WTC11 (cell line): Measurements from ENCODE around the gene CNTNAP2. TPM values are rescaled to one million over a fixed set of nuclear protein-coding genes. Genes with fewer than 3 reads are reported as not detected.
"Not testable (repeated sequence)": the region's sequence is repeated elsewhere in the genome, so short reads cannot be mapped to it uniquely, and the experiment has no call there.

Experiments used
- ATAC-seq: fragments of 200-7000 bp; cut with Tn5 transposase; 2 replicates; pipeline ENCODE4 v1.10.0; 2021; ENCODE audit warnings: mild to moderate bottlenecking, moderate library complexity
- CTCF ChIA-PET: fragments of 300-600 bp; sonication (Branson Sonifier 250); formaldehyde crosslinking; loops from one replicate; lab custom pipeline; 2021; ENCODE audit warnings: antibody characterized with exemption; lab: Charles Lee
- POLR2A ChIA-PET: fragments of 350-600 bp; sonication (Branson Sonifier 250); formaldehyde crosslinking; loops from one replicate; lab custom pipeline; 2021; ENCODE audit warnings: antibody characterized with exemption; lab: Charles Lee
- DNase-seq: peaks from one replicate; pipeline ENCODE4 v3.0.0; 2021; ENCODE audit warnings: low spot score
- H3K27ac Mint-ChIP-seq: 2 replicates; pipeline ENCODE4 v1.8.0; 2021; ENCODE audit warnings: mixed read lengths
- H3K27me3 Mint-ChIP-seq: 2 replicates; pipeline ENCODE4 v1.8.0; 2021; ENCODE audit warnings: low read depth, mild to moderate bottlenecking, moderate library complexity, mixed read lengths
- H3K36me3 Mint-ChIP-seq: 2 replicates; pipeline ENCODE4 v1.8.0; 2021; ENCODE audit warnings: mixed read lengths
- H3K4me1 Mint-ChIP-seq: 2 replicates; pipeline ENCODE4 v1.8.0; 2022; ENCODE audit warnings: mixed read lengths
- H3K4me3 Mint-ChIP-seq: 2 replicates; pipeline ENCODE4 v1.8.0; 2021; ENCODE audit warnings: mild to moderate bottlenecking, moderate library complexity, mixed read lengths
- H3K9me3 Mint-ChIP-seq: 2 replicates; pipeline ENCODE4 v1.8.0; 2021; ENCODE audit warnings: mixed read lengths
- AFF4 ChIP-seq: sonication (generic); formaldehyde crosslinking; IDR thresholded peaks from 2 replicates; pipeline ENCODE4 v1.8.1; 2023; ENCODE audit warnings: mild to moderate bottlenecking, missing genetic modification reagents, borderline replicate concordance
- CBFB ChIP-seq: sonication (generic); formaldehyde crosslinking; IDR thresholded peaks from 2 replicates; pipeline ENCODE4 v1.8.1; 2022; ENCODE audit warnings: mild to moderate bottlenecking, low read depth, missing genetic modification reagents
- CREB1 ChIP-seq: sonication (generic); formaldehyde crosslinking; IDR thresholded peaks from 2 replicates; pipeline ENCODE4 v1.8.0; 2023; ENCODE audit warnings: mild to moderate bottlenecking, missing genetic modification reagents
- ELF4 ChIP-seq: sonication (generic); formaldehyde crosslinking; IDR thresholded peaks from 2 replicates; pipeline ENCODE4 v1.8.1; 2022; ENCODE audit warnings: low read depth, mild to moderate bottlenecking, moderate library complexity, missing genetic modification reagents
- IRF2 ChIP-seq: sonication (generic); formaldehyde crosslinking; IDR thresholded peaks from 2 replicates; pipeline ENCODE4 v1.8.0; 2022; ENCODE audit warnings: low read depth, missing genetic modification reagents, borderline replicate concordance
- MXD4 ChIP-seq: fragments of 250-450 bp; sonication (Bioruptor Pico); IDR thresholded peaks from 2 replicates; pipeline ENCODE4 v1.8.0; 2021; ENCODE audit warnings: mild to moderate bottlenecking, moderate library complexity, borderline replicate concordance
- NFATC4 ChIP-seq: fragments of 250-450 bp; sonication (Bioruptor Pico); IDR thresholded peaks from 2 replicates; pipeline ENCODE4 v1.9.0; 2021; ENCODE audit warnings: mild to moderate bottlenecking
- NR3C1 ChIP-seq: sonication (generic); formaldehyde crosslinking; conservative IDR thresholded peaks from 2 replicates; pipeline ENCODE4 v1.8.1; 2023; ENCODE audit warnings: low read depth, mild to moderate bottlenecking, missing genetic modification reagents
- TEAD4 ChIP-seq: sonication (generic); formaldehyde crosslinking; IDR thresholded peaks from 2 replicates; pipeline ENCODE4 v1.8.0; 2022; ENCODE audit warnings: mild to moderate bottlenecking, missing genetic modification reagents
- ZMAT4 ChIP-seq: fragments of 250-450 bp; sonication (Bioruptor Pico); IDR thresholded peaks from 2 replicates; pipeline ENCODE4 v1.9.0; 2021; ENCODE audit warnings: mild to moderate bottlenecking
- ZSCAN18 ChIP-seq: fragments of 250-450 bp; sonication (Bioruptor Pico); IDR thresholded peaks from 2 replicates; pipeline ENCODE4 v2.1.2; 2022; ENCODE audit warnings: mild to moderate bottlenecking, moderate library complexity
- total RNA-seq: library from RNA; stranded (reverse); gene quantifications from 3 replicates; pipeline ENCODE4 v1.2.3, GENCODE V29; 2021
- TF ChIP-seq, protein P1 (sequence below): fragments of 250-450 bp; sonication (Bioruptor Pico); IDR thresholded peaks from 2 replicates; pipeline ENCODE4 v1.9.0; 2021; ENCODE audit warnings: moderate library complexity, mild to moderate bottlenecking, inconsistent platforms, borderline replicate concordance
- TF ChIP-seq, protein P2 (sequence below): sonication (generic); formaldehyde crosslinking; IDR thresholded peaks from 2 replicates; pipeline ENCODE4 v1.8.0; 2022; ENCODE audit warnings: mild to moderate bottlenecking, missing genetic modification reagents

Gene CNTNAP2
- total RNA-seq, 1 experiment from 2014 or later = 63.8 TPM

DNA sequence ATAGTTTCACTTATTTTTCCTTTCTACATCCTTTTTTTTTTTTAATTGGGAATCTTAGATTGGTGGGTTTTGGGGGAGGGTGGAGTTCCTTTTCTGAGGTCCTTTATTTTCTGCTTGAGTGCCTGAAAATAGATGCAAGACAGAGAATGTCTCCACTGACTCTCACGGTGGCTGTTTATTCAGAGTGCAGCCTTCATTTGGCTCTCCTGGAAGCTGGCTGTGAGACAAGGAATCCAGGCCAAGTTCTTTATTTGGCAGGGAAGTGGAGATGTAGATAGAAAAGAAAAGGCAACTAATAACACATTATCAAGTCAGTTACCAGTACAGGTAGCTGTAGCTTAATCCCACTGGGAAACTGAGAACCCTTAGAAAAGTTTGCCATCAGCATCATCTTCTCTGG, 118.6 kb downstream of the CNTNAP2 start (continued):
- TF ChIP-seq IRF2 (no peak), ZSCAN18 (no peak)
- TF ChIP-seq, protein P1, sequence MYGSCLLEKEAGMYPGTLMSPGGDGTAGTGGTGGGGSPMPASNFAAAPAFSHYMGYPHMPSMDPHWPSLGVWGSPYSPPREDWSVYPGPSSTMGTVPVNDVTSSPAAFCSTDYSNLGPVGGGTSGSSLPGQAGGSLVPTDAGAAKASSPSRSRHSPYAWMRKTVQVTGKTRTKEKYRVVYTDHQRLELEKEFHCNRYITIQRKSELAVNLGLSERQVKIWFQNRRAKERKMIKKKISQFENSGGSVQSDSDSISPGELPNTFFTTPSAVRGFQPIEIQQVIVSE = no peak

- CTCF ChIA-PET = no interaction called here
- no peak for ATAC-seq
These were observed 126.1 kb downstream of the CNTNAP2 start for GRCh38 chr7:146242661-146243060.

DNA sequence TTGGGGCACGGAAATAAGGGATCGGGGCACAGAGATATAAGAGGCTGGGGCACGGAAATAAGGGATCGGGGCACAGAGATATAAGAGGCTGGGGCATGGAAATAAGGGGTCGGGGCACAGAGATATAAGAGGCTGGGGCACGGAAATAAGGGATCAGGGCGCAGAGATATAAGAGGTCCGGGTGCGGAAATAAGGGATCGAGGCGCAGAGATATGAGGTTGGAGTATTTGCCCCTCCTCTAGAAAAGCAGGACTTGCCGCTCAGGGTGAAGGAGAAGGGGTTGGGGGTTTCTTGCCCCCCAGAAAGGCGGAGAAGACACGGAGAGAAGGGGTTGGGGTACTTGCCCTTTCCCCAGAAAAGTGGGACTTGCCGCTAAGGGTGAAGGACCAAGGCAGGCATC, 131.4 kb downstream of the CNTNAP2 start:
- CTCF ChIA-PET, DNase-seq, ATAC-seq, POLR2A ChIA-PET, H3K27me3 Mint-ChIP-seq, H3K9me3 Mint-ChIP-seq: not testable (repeated sequence)
- peaks cover 46% of the 10 kb centered on the region for H3K4me1 Mint-ChIP-seq
- H3K36me3 Mint-ChIP-seq = peaks cover 49% of the 10 kb centered on the region
- H3K4me3 Mint-ChIP-seq = peak overlapping the region; percentile 93
- H3K27ac Mint-ChIP-seq = peak overlapping the region; percentile 99

More at GRCh38 chr7:146242661-146243060, 126.1 kb downstream of the CNTNAP2 start:
- Mint-ChIP-seq H3K4me1 (peaks cover 58% of the 10 kb centered on the region), H3K27ac (no peak overlapping the region), H3K27me3 (no peaks in the 10 kb centered on the region), H3K9me3 (no peaks in the 10 kb centered on the region; the same call in 1 of the 2 replicates), H3K36me3 (peaks cover 83% of the 10 kb centered on the region), H3K4me3 (peak overlapping the region; percentile 74)
- no peak for DNase-seq
- no peak for TF ChIP-seq ELF4 (CRISPR knock-in tag)
- TF ChIP-seq, protein P2, sequence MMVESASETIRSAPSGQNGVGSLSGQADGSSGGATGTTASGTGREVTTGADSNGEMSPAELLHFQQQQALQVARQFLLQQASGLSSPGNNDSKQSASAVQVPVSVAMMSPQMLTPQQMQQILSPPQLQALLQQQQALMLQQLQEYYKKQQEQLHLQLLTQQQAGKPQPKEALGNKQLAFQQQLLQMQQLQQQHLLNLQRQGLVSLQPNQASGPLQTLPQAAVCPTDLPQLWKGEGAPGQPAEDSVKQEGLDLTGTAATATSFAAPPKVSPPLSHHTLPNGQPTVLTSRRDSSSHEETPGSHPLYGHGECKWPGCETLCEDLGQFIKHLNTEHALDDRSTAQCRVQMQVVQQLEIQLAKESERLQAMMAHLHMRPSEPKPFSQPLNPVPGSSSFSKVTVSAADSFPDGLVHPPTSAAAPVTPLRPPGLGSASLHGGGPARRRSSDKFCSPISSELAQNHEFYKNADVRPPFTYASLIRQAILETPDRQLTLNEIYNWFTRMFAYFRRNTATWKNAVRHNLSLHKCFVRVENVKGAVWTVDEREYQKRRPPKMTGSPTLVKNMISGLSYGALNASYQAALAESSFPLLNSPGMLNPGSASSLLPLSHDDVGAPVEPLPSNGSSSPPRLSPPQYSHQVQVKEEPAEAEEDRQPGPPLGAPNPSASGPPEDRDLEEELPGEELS (CRISPR knock-in tag) = no peak
- TF ChIP-seq NR3C1 (CRISPR knock-in tag) = no peak
- TF ChIP-seq MXD4 (CRISPR knock-in tag) = no peak
- TF ChIP-seq CREB1 (CRISPR knock-in tag) = no peak
- TF ChIP-seq IRF2 = no peak
- TF ChIP-seq CBFB = no peak
- TF ChIP-seq NFATC4 (CRISPR knock-in tag) = no peak
- no peak for TF ChIP-seq ZMAT4 (CRISPR knock-in tag)
- TF ChIP-seq AFF4 (CRISPR knock-in tag) = no peak
- no peak for TF ChIP-seq TEAD4 (CRISPR knock-in tag)
- POLR2A ChIA-PET = no interaction called here

DNA sequence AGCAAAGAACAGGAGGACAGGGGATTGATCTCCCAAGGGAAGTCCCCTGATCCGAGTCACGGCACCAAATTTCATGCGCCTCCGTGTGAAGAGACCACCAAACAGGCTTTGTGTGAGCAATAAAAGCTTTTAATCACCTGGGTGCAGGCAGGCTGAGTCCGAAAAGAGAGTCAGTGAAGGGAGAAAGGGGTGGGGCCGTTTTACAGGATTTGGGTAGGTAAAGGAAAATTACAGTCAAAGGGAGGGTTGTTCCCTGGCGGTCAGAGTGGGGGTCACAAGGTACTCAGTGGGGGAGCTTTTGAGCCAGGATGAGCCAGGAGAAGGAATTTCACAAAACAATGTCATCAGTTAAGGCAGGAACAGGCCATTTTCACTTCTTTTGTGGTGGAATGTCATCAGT, 132.1 kb downstream of the CNTNAP2 start:
- ATAC-seq, H3K9me3 Mint-ChIP-seq, H3K27me3 Mint-ChIP-seq, CTCF ChIA-PET, POLR2A ChIA-PET: not testable (repeated sequence)
- Mint-ChIP-seq H3K36me3 (peaks cover 46% of the 10 kb centered on the region), H3K4me3 (peak overlapping the region; percentile 93), H3K27ac (peak overlapping the region; percentile 99), H3K4me1 (peaks cover 51% of the 10 kb centered on the region)
- peak; percentile 67 for DNase-seq
